NCI-H1436 treated with DMSO at 0.1 percent for 48 hours (cell line): ENCODE data around the gene GRM8.

ENCODE experiments used
- DNase-seq: peaks from one replicate; lab custom pipeline; 2025; lab: John Stamatoyannopoulos, UW

Gene GRM8

DNA sequence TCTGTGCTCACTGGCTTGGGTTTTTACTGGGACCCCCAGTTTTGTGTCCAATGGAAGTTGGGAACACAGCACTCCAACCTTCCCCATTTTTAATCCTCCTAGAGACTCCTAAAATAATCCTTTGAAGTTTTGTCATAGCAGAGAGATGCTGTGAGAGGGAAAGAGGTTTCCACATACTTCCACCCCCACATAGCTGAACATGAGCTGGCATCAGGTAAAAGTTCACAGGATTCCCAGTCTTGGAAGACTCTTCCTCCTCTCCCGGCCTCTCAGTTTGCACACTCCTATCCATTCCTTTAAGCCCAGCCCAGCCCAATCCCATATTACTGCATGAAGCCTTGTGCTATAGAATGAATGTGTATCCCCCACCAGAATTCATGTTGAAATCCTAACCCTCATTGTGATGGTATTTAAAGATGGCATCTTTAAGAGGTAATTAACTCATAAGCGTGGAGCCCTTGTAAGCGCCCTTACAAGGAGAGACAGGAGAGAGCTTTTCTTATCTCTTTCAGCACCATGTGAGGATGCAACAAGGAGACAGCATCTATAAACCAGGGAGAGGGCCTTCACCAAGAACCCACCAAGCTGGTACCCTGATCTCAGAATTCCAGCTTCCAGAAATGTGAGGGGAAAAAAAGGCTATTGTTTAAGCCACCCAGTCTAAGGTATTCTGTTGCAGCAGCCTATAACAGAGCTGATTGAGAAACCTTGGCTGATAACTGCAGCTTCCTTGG lies 22.4 kb downstream of the GRM8 start:
- no peak for DNase-seq

DNA sequence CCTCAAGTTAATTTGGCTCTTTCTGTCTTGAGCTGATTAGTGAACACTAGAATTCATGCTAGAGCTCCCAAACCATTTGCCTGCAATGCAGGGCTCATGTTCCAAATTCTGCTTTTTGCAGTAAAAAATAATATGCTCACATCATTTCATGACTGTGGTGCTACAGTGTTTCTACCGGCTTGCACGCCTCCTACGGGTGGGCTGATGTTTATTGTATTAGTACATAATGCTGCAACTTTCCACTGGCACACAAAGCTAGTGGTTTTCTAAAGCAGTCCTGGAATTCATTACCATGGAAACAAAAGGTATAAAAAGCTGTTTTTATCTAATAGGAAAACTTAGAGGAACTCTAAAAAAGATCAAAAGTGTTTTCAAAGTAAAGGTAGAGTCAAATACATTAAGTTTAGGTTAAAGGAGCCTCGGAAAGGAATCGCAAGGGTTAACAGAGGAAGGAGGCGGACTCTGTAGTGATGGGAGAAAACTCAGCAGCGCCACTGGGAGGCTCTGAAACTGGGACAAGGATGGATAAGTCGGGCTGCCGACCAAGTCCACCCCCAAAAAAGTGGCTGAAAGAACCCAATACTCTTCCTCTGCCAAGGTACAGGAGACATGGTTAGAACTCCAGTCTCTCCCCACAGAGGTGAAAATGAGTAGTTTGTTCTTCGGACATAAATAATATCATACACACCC lies 25.9 kb downstream of the GRM8 start:
- DNase-seq: no peak

- no peak for DNase-seq
Observed at GRCh38 chr7:127221731-127222130, 31.0 kb downstream of the GRM8 start.

GRCh38 chr7:127214956-127215718 lies 37.6 kb downstream of the GRM8 start:
- DNase-seq: no peak

- no peak for DNase-seq
Observed at GRCh38 chr7:127209886-127210285, 42.9 kb downstream of the GRM8 start.

DNA sequence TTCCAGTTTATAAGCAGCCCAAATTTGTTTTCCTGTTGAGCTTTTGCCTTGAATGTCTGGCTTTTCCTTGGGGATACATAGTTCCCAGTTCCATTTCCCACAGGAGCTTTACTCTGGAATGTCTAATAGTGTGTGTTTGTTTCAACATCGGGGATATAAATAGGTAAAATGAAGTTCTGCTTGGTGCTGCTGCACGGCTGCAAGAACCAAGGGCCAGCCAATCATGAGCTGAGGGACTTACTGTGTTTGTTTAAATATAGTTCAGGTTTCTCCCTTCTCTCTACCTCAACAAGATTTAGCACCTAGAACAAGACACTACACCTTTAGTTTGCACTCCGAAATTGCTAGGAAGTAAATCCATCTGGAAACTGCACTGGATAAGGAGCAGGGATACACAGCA lies 43.9 kb downstream of the GRM8 start:
- no peak for DNase-seq

DNA sequence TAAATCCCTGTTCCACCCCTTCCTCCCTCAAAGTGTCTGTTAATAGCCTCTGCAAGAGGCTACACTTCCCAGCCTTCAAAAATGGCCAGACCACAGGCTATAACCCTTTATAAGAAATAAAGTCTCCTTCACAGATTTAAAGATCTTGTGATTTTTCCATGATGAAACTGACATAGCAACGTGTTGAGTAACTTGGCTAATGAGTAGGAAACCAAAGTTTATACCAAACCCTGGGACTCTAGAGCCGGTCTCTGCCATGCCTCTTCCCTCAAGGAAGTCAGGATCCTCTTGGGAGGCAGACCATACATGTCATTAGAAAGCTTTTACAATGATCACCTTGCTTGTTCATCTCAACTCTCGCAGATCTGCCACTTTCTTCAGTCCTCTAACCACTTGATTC lies 44.4 kb downstream of the GRM8 start:
- no peak for DNase-seq

- DNase-seq: no peak
Observed at GRCh38 chr7:127207806-127208205, 44.9 kb downstream of the GRM8 start.

GRCh38 chr7:127207230-127207629 lies 45.5 kb downstream of the GRM8 start:
- DNase-seq: no peak

- DNase-seq: no peak
Observed at GRCh38 chr7:127194571-127194970, 58.2 kb downstream of the GRM8 start.

- DNase-seq: peak; percentile 39
Observed at GRCh38 chr7:127189886-127190285, 62.9 kb downstream of the GRM8 start.

DNA sequence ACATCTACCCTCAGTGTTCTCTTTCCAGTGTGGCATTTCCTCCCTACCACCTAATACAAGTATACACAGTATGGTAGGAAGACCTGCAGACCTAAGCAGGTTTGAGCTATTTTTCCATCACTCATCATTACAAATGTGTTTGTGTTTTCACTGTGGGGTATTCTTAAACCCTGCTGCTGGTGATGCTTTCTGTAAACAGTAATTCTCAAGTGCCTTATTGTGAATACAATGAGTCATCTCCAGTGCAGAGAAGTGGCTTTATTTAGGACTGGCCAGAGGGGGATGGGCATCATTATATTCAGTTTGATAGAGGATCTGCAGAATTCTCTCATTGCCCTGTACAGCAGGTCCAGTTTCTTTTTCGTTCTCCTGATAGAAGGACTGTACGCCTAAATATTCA lies 63.7 kb downstream of the GRM8 start:
- DNase-seq: no peak

- DNase-seq: no peak
Observed at GRCh38 chr7:127187740-127188139, 65.0 kb downstream of the GRM8 start.

DNA sequence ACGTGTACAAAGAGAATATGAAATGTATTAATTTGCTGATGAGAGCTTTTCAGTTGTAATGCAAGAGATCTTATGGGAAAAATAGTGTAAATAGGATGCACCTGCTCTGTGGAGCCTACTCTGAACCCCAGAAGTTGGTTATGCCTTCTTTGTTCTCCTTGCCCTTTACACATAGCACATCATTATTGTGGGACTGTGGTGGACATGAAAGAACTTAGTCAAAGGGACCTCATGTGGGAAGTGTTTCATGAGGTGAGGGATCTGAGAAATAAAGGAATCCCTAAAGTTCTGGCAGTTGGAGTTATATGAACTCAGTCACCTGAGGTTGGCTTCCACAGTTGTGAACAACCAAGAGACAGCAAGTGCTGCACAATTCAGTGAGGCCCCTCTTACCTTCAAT lies 66.1 kb downstream of the GRM8 start:
- DNase-seq: no peak

DNA sequence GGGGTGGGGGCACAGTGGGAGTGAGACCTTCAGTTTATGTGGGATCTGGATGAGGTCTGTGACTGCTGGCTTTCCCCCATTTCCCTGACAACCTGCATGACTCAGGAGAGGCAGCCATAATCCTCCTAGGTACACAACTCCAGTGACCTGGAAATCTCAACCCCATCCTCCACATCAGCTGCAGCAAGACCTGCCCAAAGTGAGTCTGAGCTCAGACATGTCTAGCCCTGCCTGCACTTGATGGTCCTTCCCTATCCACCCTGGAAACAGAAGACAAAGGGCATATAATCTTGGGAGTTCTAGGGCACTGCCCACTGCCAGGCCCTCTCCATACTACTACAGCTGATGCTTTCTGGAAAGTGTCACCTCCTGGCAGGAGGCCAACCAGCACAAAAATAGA lies 75.6 kb downstream of the GRM8 start:
- no peak for DNase-seq

DNA sequence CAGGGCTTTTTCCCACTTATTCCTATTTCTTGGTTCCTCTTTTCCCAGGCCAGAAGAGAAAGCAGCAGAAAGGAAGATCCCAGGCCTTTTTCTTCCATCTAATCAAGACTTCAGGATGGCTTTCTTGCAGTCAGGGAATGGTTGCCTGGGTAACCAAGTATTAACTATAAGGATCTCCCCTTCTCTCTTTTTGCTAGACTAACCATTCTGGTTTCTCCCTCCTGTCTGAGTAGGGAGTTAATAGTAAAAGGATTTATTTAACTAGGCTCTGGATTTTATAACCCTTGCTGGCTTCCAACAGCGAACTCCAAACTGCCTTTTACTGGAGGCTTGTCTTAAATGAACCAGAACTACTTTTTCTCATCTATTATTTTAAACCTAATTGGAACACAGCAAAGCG lies 90.4 kb downstream of the GRM8 start:
- no peak for DNase-seq

- no peak for DNase-seq
Observed at GRCh38 chr7:127158659-127159058, 94.1 kb downstream of the GRM8 start.

DNA sequence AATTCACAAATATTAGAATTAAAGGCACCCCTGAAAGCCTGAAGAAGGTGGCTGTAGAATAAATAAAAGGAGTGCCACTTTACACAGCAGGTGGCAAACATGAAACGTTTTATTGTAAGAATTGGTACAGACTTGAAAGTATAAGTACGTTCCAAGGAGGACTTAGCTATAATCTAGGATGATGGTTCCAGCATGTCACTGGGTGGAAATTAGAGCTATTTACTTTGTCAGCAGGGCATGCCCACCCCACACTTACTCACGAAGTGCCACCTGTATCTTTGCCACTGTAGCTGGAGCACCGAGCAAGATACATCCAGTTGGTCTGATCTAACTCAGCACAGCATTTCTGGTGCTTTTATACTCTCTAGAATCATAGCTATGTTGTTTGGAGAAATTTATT lies 97.8 kb downstream of the GRM8 start:
- DNase-seq: no peak

- no peak for DNase-seq
Observed at GRCh38 chr7:127154101-127154500, 98.6 kb downstream of the GRM8 start.

- no peak for DNase-seq
Observed at GRCh38 chr7:127153315-127153714, 99.4 kb downstream of the GRM8 start.

- DNase-seq: no peak
Observed at GRCh38 chr7:127152423-127152822, 100.3 kb downstream of the GRM8 start.

GRCh38 chr7:127151379-127151778 lies 101.4 kb downstream of the GRM8 start:
- no peak for DNase-seq

GRCh38 chr7:127150543-127150942 lies 102.2 kb downstream of the GRM8 start:
- DNase-seq: no peak
